GM18511 (cell line): ENCODE results near the gene MS4A7.

Experiments
- ATAC-seq: cut with Tn5 transposase; IDR thresholded peaks from one replicate; pipeline ENCODE4 v1.9.1; 2021; ENCODE audit warnings: mild to moderate bottlenecking, moderate library complexity; ENCODE audit not compliant: unreplicated experiment

The MS4A7 gene

DNA sequence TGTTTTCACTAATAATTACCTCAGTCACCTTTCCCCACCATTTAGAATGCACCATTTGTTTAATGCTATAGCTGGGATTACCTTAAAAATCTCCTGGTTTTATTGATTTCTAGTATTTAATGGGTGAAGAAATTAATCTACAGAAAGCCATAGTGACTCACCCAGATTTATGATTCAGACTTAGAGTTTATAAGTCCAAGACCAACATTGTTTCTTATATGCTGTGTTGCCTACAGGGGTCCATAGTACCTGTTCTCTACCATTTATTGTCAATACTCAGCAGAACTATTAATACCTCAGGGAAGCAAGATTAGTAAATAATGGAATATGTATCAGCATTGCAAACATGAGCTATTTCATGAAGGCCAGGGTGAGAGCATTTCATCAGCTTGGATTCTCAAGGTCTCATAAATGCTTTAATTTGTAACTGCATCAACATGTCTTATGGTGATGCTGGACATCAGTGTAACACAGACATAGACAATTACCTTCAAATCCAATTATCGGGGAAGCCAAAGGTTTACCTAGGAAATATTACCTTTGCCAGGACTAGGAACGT lies 8.0 kb upstream of the MS4A7 start:
- ATAC-seq: no peak

DNA sequence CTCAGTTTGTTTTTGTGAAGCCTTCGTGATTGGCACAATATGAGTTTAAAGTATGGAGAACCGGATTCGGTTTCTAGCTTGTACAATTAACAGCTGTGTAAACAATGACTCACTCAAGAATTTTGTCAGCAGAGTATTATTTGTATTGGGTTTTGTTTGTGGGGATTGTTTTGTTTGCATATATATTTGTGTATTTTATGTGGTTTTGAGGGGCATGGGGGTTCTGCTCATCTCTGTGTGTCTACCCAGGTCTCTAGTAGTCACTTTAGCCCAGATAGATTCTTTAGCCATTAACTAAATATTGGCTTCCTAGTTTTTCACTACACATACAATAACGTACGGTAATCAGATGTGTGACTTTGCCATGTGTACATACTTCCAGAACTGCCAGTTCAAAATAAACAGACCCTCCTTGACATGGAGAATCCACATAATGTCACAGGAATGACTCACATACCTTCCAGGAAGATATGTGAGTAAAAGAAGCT lies 7.5 kb upstream of the MS4A7 start:
- ATAC-seq: no peak

DNA sequence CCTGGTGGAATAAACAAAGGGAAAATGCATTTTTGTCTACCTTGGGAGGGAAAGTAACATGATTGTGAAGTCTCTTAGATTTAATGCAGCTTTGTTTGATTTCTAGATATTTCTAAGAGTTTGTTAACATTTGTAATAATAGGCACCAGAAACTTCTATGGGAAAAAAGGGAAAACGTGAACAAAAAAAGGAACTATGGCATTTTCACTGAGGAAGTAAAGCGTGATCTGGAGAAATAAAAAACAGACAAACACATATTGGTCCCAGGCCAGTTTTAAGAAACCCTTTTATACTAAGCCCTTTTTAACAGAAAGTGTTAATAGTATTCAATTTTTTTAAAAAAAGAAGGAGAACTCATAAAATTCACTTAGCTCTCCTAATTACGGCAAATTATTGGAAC lies 6.9 kb upstream of the MS4A7 start:
- no peak for ATAC-seq

DNA sequence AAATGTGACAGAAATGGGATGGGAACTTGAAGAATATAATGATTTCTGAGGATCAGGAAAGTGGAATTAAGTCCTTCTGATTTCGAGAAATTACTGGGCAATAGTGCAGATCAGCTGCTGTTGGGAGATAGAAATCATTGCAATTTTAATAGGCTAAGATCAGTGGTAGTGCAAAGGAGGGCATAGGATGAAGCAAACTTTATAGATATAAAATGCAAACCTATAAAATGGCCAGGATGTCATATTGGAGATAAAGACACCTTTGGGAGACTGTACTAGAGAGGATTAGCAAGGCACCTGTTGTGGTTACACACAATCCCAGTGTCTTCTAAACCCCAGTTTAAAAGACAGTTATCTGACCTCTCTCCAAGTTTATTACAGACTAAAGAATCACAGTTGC lies 6.5 kb upstream of the MS4A7 start:
- ATAC-seq: no peak

DNA sequence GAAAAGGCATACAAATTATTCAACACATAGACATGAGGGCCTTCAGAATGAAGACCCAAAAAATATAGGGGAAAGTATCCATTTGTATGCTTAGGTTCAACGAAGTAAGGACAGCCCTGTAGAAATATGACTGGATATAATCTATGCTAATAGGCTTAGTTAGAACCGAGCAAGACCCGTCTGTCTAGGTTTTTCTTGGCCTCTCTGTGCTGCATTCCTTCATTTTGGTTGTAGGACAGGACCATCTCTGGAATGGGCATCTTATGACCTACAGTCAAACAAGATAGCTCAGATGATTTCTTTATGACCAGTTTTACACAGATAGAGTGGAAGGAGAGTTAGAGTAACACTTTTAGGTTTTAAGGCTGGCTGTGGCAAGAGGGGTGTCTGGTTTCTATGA lies 5.6 kb upstream of the MS4A7 start:
- no peak for ATAC-seq

DNA sequence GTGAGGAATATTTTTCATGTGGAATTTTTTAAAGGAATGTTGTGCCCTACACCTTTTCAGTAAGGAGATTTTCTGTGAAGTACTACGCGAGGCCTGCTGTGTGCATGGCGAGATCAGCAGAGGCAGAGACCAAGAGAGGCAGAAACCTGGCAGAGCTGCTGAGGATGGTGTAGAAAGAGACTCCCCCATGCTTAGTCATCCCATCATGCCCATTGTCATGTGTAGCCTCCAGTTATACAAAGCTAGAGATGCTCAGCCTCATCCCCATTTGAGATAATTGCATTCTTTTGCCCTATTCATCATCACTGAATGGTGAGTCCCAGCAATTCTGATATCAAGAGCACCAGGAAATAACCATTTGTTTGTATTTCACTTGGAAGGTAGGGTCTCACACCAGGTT lies 3.0 kb upstream of the MS4A7 start:
- no peak for ATAC-seq

DNA sequence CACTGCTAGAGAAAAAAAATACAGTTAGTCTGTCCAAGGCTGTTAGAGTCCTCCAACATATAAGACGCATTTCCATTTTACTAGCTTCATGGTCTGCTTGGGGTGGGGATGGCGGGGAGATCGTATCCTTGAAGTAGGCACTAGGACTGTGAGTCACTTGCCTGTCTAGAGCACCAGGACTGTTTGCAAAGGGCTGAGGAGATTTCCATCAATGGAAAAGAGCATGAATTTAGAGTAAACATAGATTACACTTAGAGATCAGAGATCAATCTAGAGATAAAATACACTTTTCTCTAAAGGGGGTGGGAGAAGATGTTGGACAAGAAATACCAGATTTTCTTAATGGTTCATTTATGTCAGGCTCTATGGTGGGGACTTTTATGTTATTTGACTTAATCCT lies 1.7 kb upstream of the MS4A7 start:
- no peak for ATAC-seq

DNA sequence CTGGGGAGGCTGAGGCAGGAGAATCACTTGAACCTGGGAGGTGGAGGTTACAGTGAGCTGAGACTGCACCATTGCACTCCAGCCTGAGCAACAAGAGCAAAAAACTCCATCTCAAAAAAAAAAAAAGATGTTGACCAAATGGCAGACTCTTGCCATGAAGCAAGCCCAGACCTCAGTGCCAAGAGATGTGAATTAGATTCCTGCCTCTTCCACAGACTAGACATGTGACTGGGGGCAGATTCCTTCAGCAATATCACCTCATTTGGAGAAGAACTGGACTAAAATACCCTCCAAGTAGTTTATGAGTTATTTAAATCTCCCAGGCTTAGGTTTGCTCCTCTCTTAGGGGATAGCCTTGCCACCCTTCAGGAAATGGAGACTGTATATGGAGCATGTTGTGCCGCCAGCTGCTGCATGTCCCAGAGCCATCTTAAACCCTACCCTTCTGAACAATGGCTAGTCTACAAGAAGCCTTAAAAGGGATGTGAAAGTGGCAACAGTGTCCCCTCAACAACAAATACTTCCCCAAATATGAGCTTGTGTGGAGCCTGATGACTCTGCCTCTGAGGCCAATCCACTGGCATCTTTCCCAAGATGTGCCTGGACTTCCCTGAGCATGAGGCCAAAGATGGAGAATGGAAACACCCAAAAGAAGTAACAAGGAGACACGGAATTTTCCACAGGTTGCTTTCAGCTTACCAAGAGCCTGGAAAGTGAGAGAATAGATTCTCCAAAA lies 763 bp upstream of the MS4A7 start:
- peak; percentile 61 for ATAC-seq

DNA sequence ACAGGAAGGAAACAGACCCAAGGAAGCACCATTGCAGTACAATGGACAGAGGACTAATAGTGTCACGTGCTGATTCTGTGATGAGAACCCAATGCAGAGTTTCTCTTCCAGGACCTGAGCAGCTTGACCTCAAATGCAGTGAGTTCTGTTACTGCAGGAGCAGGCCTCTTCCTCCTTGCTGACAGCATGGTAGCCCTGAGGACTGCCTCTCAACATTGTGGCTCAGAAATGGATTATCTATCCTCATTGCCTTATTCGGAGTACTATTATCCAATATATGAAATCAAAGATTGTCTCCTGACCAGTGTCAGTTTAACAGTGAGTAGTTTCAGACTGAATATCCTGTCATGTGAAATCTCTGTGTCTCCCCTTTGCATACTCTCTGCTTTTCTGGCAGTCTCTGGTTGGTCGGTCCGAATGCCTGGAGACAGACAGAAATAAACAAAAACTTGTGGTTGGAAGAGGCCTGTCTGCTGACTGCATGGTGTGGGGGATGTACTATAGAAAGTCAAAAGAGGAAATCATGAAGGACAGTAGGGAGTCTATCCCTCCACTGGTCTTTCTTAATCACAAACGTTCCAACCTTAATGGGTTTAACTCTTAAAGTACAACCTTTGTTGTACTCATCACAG lies 11.1 kb downstream of the MS4A7 start:
- peak; percentile 99 for ATAC-seq

DNA sequence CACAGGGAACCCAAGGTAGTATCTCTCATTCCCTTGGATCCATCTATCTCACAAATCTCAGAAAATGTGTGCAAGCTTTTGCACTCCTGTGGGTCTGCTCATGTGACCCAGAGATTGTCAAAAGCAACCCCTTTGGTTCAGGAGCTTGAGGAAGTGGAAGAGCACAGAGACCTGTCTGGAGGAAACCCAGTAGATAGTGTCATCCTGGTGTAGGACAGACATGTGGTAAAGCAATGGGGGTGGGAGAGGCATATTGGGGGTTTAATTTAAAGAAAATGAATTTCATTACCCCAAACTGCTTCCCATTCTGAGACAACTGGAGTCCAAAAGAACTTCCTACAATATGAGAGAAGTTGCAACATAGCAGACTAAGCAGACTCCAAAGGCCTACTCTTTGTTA lies 12.1 kb downstream of the MS4A7 start:
- no peak for ATAC-seq

DNA sequence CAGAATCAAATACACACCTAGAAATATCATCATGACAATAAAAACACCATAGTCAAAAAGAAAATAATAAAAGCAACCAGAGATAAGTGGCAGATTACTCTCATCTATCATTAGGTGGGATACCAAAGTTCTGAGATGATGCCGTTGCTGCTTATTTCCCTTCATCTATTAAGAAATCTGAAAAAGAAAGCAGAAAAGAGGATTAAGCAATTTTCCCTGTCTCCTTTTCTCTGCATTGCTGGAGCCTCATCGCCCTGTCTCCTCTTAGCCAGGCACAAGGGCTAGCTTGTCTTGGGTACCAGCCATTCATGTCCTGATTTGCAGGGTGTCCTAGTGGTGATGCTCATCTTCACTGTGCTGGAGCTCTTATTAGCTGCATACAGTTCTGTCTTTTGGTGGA lies 14.0 kb downstream of the MS4A7 start:
- ATAC-seq: no peak

DNA sequence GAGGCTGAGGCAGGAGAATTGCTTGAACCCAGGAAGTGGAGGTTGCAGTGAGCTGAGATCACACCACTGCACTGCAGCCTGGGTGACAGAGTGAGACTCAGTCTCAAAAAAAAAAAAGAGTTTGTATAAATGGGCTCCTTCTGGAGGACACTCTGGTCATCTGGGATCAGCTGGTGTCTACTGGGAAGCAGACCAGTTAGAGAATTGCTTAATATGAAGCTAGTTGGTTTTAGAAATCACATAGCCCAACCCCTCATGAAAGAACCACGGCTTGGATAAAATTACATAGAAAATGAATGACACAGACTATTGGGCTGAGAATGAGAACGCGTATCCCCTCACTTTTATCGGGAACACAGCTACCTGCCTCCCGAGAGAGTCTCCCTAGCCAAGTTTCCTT lies 14.7 kb downstream of the MS4A7 start:
- ATAC-seq: no peak

DNA sequence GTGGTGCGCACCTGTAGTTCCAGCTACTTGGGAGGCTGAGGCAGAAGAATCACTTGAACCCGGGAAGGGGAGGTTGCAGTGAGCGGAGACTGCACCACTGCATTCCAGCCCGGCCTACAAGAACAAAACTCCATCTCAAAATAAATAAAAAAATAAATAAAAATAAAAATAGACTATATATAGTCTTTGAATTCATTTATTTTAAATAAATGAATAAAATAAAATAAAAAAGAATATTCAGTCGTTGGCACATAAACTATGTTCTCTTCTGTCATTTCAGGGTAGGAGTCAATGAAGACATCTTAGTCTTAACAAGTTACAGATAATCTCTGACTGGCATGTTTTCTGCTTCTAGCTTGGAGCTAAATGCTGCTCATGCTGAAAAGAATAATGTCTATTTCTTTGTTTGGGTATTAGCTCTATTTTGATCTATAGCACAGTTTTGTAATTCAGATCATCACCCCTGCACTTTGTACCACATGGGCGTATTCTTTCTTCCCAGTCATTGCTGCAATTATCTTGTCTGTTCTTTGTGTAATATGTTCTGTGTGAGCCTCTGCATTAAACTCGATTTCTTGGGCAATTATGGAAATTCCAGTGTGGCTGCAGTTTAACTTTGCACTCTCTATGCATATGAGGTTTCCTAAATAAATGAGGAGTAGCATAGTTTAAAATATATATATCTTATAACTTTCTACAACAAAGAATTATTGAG lies 16.5 kb downstream of the MS4A7 start:
- no peak for ATAC-seq

DNA sequence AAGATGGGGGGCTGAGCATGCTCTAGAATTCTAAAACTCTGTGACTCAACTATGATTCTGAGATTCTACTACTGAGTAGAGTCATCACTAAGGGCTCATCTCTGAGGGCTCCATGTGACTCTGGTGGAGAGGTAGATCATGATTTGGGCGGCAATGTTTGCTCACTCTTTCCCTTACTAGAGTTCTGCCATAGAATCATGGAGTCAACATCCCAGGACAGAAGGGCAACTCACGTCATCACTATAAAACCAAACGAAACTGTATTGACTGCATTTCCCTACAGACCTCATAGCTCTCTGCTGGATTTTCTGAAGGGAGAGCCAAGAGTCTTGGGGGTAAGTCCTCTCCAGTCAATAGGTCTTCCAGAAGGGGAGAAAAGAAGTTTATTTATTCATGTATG lies 18.1 kb downstream of the MS4A7 start, which contains the start of gene MS4A14:
MS4A14 (plus strand) TSS at position 78 of the 400 bp plus-strand sequence; CDS start at position 198, 120 bp downstream.
- peak; percentile 28 for ATAC-seq

DNA sequence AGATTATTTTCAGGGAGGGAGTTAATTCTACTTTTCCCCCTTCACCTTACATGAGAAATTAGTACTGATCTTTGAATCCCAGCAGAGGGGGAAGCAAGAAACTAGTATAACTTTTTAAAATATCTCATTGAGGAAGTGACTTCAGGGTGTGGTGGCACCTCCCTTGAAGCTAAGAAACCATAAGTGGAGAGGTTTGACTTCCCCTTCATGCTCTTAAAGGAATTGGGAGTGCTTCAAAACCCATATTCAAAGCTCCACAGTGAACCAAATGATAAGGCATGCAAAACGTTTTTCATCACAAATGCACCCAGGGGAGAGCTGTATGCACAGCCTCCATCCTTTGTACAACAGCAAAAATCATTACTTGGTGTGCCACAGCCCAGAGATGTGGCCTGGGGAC lies 18.5 kb downstream of the MS4A7 start:
- peak; percentile 82 for ATAC-seq

DNA sequence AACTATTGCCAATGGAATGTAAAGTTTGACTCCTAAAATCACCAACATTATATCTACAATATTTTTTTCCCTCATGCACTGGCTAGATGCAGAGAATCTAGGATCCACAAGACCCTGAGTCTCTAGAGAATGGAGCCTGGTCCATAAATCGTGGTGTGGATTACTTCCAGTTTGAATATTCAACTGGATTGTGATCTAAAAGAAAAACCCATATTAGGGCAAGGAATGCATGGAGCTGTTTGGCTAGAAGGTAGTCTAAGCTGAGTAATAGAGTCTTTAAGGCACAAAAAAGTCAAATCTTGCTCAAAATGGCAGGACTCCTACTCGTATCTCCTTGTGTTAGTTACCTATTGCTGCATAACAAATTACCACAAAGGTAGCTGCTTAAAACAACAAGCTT lies 41.7 kb downstream of the MS4A7 start:
- ATAC-seq: no peak

DNA sequence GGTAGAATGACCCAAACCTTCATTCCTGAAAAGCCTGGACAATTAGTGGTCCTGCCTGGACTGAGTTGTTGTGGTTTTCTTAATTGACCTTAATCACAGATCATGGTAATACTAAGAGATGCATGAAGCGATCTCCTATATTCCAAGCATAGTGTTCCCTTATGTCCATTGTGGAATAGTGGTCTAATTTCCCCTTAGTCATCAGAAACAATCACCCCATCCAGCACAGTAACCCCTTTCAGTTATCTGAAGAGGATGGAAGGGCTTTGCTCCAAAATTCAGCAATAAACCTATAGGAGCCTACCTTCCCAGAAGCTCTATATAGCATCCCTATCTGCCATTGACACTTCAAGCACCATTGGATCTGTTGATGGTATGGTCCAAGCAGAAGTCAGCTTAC lies 44.3 kb downstream of the MS4A7 start:
- ATAC-seq: no peak

DNA sequence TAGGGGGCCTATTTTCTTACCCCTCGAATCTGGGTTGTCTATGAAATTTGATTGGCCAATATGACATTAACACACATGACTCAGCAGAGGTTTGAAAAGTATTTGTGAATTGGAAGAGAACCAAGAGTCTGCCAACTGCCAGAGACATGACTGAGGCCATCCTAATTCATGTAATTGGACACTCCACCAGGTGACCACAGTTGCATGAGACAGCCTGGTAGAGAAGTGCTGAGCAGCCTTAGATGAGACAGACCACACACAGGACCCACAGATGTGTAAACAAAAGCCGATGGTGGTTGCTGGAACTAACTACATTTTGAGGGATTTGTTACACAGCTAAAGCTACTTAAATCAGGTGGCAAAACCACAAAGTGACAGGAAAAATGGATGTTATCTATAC lies 50.2 kb downstream of the MS4A7 start:
- ATAC-seq: no peak

DNA sequence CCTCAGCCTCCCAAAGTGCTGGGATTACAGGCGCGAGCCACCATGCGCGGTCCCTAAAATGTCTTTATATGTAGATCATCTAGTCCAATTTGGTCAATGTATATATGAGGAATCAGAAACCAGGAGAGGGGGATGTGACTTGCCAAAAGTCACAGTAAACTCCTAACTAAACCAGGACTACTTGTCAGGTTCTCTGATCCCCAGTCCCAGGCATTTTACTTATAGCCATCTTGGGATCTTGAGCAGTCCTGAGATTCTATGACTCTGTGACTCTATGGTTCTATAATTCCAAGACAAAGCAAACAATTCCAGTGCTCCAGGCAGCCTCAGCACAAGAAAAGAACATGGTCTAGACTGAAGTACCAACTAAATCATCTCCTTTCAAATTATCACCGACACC lies 50.9 kb downstream of the MS4A7 start, which contains the start of gene MS4A5:
MS4A5 (plus strand) TSS at position 301 of the 400 bp plus-strand sequence. CDS start 103 bp downstream, outside the sequence.
- ATAC-seq: no peak

DNA sequence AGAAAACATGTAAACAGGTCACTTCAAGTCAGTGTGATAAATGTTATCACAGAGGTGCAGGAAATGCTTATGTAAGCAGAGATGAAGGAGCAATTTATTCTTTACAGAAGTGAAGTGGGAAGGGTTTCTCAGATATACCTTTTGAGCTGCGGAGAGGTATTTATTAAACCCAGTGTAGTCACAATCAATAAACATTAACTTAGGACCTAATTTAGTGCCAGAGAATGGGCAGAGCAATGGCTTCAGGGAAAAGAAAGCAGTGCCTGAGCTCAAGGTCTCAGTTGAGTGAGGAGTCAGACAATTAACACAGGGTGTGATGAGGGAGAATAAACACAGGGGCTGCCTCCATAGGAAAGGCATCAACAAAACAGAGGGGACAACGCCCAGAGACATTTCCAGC lies 52.9 kb downstream of the MS4A7 start:
- ATAC-seq: no peak

DNA sequence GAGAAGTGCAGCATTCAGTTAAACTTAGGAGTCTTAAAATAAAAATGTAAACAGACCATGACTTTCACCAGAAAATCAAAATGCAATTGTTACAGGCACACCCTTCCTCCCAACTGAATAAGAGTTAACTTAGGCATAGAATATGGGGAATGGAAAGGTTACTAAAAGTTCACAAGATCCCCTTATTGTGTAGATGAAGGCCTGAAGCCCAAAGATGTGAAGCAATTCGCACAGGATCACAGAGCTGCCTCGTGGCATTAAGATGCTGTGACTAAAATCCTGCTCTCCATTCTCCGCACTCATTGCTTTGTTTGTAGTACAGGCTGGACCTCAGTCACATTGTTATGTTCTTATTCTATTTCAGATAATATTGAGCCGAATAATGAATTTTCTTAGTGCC lies 55.1 kb downstream of the MS4A7 start:
- ATAC-seq: no peak
